SU-DHL-6 (cell line): Measurements from ENCODE around the gene EGR1.

ENCODE experiments used
- CTCF ChIP-seq: fragments of 200-600 bp; sonication (generic); IDR thresholded peaks from one replicate; pipeline ENCODE4 v1.5.1; 2017; ENCODE audit warnings: antibody characterized with exemption, mild to moderate bottlenecking, low read length, moderate library complexity; ENCODE audit not compliant: insufficient read depth, poor library complexity, severe bottlenecking
- EZH2phosphoT487 ChIP-seq: fragments of 200-600 bp; sonication (generic), shearing (Covaris generic); conservative IDR thresholded peaks from 2 replicates; pipeline ENCODE4 v1.6.1; 2018; ENCODE audit warnings: mild to moderate bottlenecking, antibody characterized with exemption, low read length, moderate library complexity, mixed read lengths

GRCh38 chr5:138425079-138425478 is 40.2 kb upstream of the EGR1 start:
- no peak for TF ChIP-seq CTCF
- no peak for TF ChIP-seq EZH2phosphoT487
